GM23248 (cell line): ENCODE data around the gene NR2C1.

Experiments
- EZH2 ChIP-seq: fragments of 200-600 bp; sonication (generic); IDR thresholded peaks from 2 replicates; pipeline ENCODE4 v1.6.1; 2018; ENCODE audit warnings: antibody characterized with exemption, mild to moderate bottlenecking; ENCODE audit not compliant: insufficient read depth, poor library complexity, severe bottlenecking
- EZH2phosphoT487 ChIP-seq: fragments of 200-600 bp; sonication (generic); IDR thresholded peaks from 2 replicates; pipeline ENCODE4 v1.6.1; 2018; ENCODE audit warnings: antibody characterized with exemption, moderate library complexity, mild to moderate bottlenecking, low read depth; ENCODE audit not compliant: insufficient read depth

DNA sequence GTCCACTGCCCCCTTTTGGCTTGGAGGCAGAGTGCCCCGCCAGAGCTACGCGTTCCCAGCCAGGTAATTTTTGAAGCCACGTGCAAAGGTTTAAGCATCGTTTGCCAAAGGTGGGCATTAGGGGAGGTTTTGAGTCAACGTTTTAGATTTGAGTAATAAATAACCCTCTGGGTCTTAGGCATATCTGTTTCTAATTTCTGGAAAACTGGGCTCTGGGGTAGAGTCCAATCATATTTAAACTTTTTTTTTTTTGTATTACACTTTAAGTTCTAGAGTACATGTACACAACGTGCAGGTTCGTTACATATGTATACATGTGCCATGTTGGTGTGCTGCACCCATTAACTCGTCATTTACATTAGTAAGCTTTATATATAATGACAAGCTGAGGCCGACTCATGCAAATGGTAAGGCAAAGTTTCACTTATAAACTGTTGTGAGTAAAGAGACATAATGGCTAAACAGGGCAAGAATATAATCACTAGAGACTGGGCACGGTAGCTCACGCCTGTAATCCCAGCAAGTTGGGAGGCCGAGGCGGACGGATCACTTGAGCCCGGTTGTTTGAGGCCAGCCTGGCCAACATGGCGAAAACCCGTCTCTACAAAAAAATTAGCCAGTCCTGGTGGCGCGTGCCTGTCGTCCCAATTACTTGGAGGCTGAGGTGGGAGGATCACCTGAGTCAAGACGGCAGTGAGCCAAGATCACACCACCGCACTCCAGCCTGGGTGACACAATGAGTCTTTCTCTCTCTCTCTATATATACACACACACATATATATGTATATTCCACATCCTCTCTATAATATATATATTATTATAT lies 491 bp upstream of the NR2C1 start:
- TF ChIP-seq EZH2 (no peak), EZH2phosphoT487 (no peak)
